Measurements from ENCODE around the gene UCK2. TPM values are rescaled to one million over a fixed set of nuclear protein-coding genes. Genes with fewer than 3 reads are reported as not detected.

Gene UCK2
- total and polyA plus RNA-seq, 9 of the 15 experiments (the other 6 are each of a cell fraction or from before 2014, with no cell fraction given), result 71.6 to 145 (median 95.8) TPM

- peak in 1 of 2 experiments; percentile 13; a peak in 1 of 4 replicates for TF ChIP-seq MNT (conservative IDR thresholded peaks at IDR 0.05)
- peak; percentile 51; the same call in 1 of the 2 replicates for TF ChIP-seq ZKSCAN1 (IDR thresholded peaks at IDR 0.05; ENCODE audit: low read depth, low read length)
- TF ChIP-seq ZNF639 (CRISPR knock-in tag; conservative IDR thresholded peaks at IDR 0.05 in 1 of 2, IDR thresholded peaks at IDR 0.05 in 1 of 2), result no peak; a peak in 1 of 4 replicates
- TF ChIP-seq POLR2B (IDR thresholded peaks at IDR 0.05; ENCODE audit: low read depth, partially characterized antibody), result peak; percentile 30
- TF ChIP-seq ETV6 (IDR thresholded peaks at IDR 0.05; ENCODE audit: borderline replicate concordance in 1 of 2, low read depth in 2 of 2, low read length in 1 of 2), result no peak
- no peak for TF ChIP-seq ETV6 (CRISPR knock-in tag; IDR thresholded peaks at IDR 0.05; ENCODE audit: borderline replicate concordance)
- TF ChIP-seq SRSF9 (IDR thresholded peaks at IDR 0.05; ENCODE audit: borderline replicate concordance, low read depth, low read length), result no peak
- no peak for TF ChIP-seq TFE3 (CRISPR knock-in tag; IDR thresholded peaks at IDR 0.05)
- no peak for TF ChIP-seq FUS (optimal IDR thresholded peaks at IDR 0.05; ENCODE audit: low read depth, low read length)
- peak; percentile 42; the same call in 1 of the 2 replicates for TF ChIP-seq ZNF175 (CRISPR knock-in tag; IDR thresholded peaks at IDR 0.05; ENCODE audit: low read depth)
- TF ChIP-seq HMG20B (CRISPR knock-in tag; IDR thresholded peaks at IDR 0.05), result no peak
- TF ChIP-seq SLC30A9 (CRISPR knock-in tag; IDR thresholded peaks at IDR 0.05), result no peak
- TF ChIP-seq TAL1 (IDR thresholded peaks at IDR 0.05), result no peak
- no peak for TF ChIP-seq U2AF2 (optimal IDR thresholded peaks at IDR 0.05; ENCODE audit: low read depth, low read length)
- no peak for TF ChIP-seq NFATC3 (IDR thresholded peaks at IDR 0.05)
- TF ChIP-seq ZNF347 (CRISPR knock-in tag; IDR thresholded peaks at IDR 0.05; ENCODE audit: low read depth), result no peak
- no peak for TF ChIP-seq FOXA1 (IDR thresholded peaks at IDR 0.05; ENCODE audit: borderline replicate concordance)
- TF ChIP-seq PYGO2 (tag; IDR thresholded peaks at IDR 0.05), result no peak
- TF ChIP-seq PBX2 (CRISPR knock-in tag; IDR thresholded peaks at IDR 0.05; ENCODE audit: low read depth), result no peak
- no peak for TF ChIP-seq PBX2 (tag; conservative IDR thresholded peaks at IDR 0.05; ENCODE audit: low read depth)
- no peak for TF ChIP-seq ZNF431 (CRISPR knock-in tag; IDR thresholded peaks at IDR 0.05)
- TF ChIP-seq NR1H2 (CRISPR knock-in tag; IDR thresholded peaks at IDR 0.05), result peak; percentile 40; the same call in 1 of the 2 replicates
Observed at GRCh38 chr1:165828103-165828668, 772 bp downstream of the UCK2 start (continued).

All from K562 (cell line).